NCI-H82 (cell line): Measurements from ENCODE around the gene NUMA1.

Experiments used
- DNase-seq: peaks from one replicate; lab custom pipeline; 2025; lab: John Stamatoyannopoulos, UW

NUMA1 gene

DNA sequence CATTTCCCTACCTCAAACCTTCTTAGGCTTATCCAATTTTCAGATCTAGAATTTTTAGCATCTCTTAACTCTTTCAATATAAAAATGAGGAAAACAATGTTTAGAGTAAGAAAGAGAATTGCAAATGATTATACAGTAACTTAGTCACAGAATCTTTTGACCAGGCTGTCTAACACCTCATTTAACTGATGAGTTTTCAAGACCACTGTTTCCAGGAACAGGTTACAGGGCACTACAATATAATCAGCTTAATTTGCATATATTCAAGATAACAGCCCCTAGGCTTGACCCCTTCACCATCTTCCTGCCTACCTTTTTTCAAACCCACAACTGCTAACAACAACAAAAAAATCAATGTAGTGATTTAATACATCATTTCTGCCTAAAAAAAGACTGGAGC is 12.7 kb downstream of the NUMA1 start:
- DNase-seq: no peak

DNA sequence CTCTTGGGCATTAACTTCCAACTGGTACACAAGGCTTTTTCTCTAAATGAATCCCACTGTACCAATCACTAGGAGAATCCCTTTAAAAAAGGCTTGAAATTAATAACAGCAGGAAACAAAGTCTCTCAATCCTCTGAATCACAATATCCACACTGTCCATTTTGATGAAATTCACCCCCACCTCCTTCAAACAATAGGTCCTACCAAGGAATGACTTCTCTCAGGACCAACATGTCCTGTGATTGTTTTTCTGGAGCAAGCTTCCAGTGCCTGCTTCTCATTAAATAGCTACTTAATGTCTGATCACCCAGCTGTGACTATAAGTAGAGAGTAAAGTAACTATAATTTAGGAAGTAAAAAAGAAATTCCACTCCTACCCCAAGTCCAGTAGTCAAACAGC is 13.1 kb downstream of the NUMA1 start:
- DNase-seq: no peak

DNA sequence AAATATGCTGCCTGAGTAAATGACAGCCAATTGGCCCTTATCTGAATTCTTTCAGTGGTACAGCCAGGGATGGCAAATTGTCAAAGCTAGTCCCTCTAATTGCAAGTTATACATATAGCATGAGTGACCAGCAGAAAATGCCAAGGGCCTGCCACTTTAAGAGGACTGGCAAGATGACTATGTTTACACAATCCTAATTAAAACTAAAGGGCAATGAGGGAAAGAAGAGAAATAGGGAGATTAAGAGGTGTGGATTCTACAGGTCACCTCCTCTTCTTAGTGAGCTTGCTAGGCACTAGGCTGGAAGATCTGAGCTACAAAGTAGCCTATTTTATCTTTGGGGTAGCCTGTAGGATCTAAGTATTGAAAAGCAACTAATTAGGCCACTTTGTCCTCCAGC is 13.5 kb downstream of the NUMA1 start:
- no peak for DNase-seq

- DNase-seq: no peak
Observed at GRCh38 chr11:72061739-72062396, 18.5 kb downstream of the NUMA1 start.

GRCh38 chr11:72058416-72059034 is 21.8 kb downstream of the NUMA1 start:
- no peak for DNase-seq

DNA sequence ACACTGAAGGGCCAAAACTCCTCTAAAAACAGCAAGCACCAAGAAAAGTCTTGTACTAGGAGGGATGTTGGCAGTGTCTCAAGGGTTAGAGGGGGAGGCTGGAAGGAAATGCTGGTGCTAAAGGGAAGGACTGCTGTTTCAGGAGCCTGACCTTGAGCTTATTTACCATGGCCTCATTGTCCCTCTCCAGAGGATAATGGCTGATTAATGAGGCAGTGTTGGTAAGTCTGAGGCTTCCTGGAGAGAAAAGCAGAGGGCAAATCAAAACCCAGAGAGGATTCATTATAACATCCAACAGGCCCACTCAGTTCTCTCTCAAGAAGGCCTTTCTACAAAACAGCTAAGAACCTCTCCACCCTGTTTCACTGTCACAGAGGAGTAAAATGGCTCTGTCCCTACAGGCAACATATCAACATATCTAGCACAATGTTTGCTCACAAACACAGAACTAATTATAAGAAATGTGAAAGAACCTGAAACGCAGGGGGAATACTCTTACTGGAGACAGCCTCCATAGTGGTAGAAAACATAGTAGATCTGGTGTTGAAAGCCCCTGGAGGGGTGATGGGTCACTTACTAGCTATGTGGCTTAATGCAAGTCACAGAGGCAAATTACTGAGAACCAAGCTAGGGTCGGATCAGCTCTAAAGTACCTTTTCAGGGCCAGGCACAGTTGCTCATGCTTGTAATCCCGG is 31.4 kb downstream of the NUMA1 start:
- peak; percentile 78 for DNase-seq

GRCh38 chr11:72045849-72046248 is 34.5 kb downstream of the NUMA1 start:
- DNase-seq: no peak

GRCh38 chr11:72042064-72042745 is 38.1 kb downstream of the NUMA1 start:
- DNase-seq: no peak

DNA sequence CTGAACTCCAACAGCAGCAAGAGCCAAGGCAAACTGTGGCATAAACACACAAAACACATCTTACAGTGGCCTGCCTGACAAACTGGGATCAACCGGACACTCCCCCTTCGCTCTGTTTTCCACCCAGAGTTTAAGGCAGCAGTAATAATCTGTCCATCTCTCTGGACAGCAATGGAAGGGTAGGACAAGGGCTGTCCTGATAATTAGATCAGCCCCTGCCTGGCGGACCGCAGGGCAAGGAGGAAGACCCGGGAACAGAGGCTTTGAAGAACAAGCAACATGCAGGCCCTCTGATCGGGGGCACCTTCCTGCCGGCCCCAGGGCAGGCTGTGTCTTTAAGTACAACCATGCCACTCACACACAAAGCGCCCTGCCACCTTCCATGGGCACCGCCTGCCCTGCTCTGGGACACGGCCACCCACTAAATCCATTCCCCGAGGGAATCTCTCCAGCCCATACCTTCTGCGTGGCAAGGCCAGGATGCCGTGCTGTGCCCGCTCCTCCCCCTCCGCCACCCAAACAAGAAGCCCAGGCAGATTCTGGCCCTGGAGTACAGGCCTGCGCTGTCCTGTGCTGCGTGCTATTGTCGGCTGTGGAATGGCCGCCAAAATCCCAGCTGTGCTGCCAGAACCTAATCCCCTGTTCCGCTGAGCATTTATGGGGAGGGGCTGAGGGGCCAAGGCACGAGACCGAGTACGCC is 38.8 kb downstream of the NUMA1 start:
- peak; percentile 89 for DNase-seq

DNA sequence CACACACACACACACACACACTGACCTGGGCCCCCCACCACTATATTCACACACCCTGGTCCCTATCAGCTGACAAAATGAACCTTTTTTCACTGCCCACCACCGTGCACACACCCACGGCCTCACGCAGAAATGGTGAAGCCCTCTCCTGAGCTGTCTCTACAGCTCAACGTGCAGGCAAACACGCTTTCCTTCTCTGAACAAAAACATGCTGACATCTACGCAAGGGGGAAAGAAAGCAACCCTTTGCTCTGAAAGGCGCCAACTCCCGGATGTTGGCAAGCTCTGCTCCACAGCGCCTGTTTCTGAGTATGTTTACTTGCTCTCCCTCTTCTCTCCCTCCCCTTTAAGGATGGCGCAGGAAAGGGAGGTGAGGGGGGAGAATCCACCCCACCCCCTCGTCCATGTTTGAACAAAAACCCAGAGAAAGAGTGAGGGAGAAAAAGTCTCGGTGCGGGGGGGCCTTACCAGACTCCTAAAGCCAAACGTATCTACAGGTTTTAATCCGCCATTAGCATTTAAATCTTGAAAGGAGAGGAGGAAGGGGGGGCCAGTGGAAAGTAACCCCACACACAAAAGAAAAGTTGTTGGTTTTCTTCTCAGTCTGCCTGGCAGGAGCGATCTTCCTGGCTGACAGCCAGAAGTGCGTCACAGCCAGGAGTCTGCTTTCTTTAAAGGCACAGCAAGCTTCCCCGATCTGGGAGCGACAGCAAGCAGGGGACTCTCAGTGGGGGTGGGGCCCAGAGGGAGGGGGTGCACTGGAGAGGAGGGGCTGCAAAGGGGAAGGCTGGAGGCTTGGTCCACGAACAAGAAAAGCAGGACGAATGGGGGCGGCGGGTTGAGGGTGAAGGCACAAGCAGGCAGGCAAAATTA is 39.6 kb downstream of the NUMA1 start:
- peak; percentile 85 for DNase-seq

DNA sequence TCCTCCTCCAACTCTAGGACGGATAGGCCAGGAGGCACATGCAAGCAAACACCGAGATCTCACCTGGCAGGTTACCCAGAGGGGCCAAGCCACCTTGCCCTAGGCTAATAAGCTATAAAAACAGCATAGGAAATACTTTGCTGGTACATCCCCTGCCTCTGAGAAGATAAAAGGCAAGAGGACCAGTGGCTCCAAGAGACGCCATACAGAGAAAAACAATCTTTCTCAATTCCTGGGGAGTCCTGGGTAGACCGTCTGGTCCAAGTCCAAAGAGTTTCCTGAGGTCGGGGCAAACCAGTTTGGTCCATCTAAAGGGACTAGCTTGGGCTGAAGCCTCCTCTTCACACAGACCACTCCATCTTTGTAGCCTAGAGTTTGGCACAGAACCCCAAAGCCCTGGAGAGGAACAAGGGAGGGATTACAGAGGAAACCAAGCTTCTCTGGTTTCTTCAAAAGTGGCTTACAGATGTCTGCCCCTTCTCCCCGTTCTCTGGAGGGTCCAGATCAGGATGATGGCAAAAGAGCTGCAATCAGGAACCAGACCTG is 40.4 kb downstream of the NUMA1 start:
- DNase-seq: no peak

GRCh38 chr11:72039031-72039855 is 41.1 kb downstream of the NUMA1 start:
- DNase-seq: no peak

DNA sequence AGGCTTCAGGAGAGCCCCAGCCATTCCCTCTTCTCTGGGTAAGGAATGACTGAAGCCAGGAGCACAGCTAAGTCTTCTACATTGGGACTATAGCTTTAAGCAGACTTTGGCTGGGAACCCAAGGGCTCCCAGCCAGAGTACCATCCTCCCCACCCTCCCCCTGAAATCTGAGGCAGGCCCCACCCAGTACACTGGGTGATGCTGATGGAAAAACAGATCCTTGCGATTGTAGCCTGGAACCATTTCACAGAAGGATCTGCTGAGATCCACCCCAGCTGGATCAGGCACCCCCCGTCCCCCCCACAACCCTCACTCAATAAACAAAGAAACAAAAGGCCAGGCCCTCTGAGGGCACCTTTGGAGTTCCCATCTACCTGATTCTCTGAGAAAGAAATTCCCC is 41.9 kb downstream of the NUMA1 start:
- DNase-seq: no peak

DNA sequence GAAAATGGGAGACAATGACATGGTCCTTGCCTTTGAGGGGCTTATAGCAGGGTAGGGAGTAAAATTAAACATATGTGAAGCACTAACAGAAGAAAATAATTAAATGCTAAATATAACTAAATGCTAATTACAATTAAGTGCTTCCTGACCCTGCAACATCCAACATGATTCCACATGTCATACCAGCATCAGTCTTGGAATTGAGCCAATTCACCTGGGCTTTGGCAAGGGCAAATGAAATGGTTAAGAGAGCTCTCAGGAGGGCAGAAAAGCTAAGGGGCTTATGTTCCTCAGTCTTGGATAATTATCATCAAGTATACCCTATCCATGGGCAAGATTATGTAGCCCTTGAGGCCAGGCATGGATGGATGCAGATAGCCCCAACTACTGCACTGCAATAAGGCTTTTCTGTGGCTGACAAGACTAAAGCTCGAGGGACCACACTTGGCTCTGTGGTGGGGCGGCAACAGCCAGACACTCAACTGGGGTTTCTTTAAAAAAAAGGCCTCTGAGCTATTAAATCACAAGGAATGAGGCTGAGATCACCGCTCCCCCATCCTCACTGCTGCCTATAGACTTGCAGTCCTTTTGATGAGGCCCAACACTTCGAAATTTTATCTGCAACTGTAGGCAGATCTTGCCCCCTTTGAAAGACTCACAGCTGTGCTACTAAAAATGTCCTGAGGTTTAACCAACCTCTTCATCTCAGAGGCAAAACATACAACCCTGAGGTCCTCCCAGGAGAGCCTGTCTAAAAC is 42.6 kb downstream of the NUMA1 start:
- DNase-seq: peak; percentile 37

- no peak for DNase-seq
Observed at GRCh38 chr11:72036687-72037086, 43.7 kb downstream of the NUMA1 start.

GRCh38 chr11:72030472-72031045 is 49.8 kb downstream of the NUMA1 start:
- no peak for DNase-seq

DNA sequence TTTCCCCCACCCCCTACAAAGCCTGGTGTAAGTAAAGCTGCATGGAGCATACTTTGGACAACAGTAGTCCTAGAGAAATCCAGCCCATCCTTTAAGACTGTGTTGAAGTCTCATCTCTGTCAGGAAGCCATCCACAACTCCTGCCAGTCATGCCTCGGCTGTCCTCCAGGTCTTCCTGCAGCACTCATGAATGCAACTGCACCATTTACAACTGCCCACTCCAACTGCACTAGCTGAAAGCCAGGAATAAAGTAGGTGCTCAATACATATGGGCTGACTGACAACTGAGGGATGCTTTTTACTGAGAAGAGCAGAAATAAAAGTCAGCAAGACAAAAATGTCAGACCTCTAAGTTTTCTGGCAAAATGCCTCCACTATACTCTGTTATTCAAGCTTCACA is 54.3 kb downstream of the NUMA1 start:
- no peak for DNase-seq

GRCh38 chr11:72024069-72024754 is 56.1 kb downstream of the NUMA1 start:
- DNase-seq: no peak
